ENCODE data around the gene SAMD3.

DNA sequence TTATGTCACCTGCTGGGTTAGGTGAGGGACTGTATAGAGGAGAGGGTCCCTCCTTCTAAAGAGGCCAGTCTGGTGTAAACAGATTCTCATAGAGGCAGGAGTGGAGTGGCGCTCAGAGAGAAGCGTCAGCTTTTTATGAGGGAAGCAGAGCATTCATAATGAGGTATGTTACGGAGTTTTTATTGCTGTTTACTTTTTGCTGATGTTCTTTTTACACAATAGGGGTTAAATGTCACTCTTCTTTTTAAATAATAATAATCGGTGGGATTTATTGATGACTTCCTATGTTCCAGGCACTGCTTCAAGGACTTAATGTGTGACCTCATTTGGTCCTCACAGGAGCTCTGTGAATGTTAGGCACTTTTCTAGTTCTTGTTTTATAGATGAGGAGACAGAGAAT lies 124.4 kb downstream of the SAMD3 start:
- TF ChIP-seq, protein P1, sequence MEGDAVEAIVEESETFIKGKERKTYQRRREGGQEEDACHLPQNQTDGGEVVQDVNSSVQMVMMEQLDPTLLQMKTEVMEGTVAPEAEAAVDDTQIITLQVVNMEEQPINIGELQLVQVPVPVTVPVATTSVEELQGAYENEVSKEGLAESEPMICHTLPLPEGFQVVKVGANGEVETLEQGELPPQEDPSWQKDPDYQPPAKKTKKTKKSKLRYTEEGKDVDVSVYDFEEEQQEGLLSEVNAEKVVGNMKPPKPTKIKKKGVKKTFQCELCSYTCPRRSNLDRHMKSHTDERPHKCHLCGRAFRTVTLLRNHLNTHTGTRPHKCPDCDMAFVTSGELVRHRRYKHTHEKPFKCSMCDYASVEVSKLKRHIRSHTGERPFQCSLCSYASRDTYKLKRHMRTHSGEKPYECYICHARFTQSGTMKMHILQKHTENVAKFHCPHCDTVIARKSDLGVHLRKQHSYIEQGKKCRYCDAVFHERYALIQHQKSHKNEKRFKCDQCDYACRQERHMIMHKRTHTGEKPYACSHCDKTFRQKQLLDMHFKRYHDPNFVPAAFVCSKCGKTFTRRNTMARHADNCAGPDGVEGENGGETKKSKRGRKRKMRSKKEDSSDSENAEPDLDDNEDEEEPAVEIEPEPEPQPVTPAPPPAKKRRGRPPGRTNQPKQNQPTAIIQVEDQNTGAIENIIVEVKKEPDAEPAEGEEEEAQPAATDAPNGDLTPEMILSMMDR (IDR thresholded peaks at IDR 0.05) = no peak
- no peak for TF ChIP-seq POLR2AphosphoS5 (IDR thresholded peaks at IDR 0.05)

Measured in transverse colon (tissue), 4 donors.